HEK293T (cell line): ENCODE measurements around the gene GALNT18.

Experiments
- ARNT ChIP-seq: fragments of 450-650 bp; IDR thresholded peaks from 2 replicates; pipeline ENCODE4 v1.6.1; 2017; ENCODE audit warnings: mild to moderate bottlenecking
- CTBP1 ChIP-seq: fragments of 450-650 bp; IDR thresholded peaks from 2 replicates; pipeline ENCODE4 v1.6.1; 2016; ENCODE audit warnings: borderline replicate concordance
- ELF4 ChIP-seq: fragments of 450-650 bp; IDR thresholded peaks from 2 replicates; pipeline ENCODE4 v1.6.1; 2017; ENCODE audit warnings: antibody characterized with exemption
- FOXA1 ChIP-seq: fragments of 450-650 bp; IDR thresholded peaks from 2 replicates; pipeline ENCODE4 v1.6.1; 2016; ENCODE audit warnings: mild to moderate bottlenecking
- FOXK2 ChIP-seq: fragments of 450-650 bp; IDR thresholded peaks from 2 replicates; pipeline ENCODE4 v1.6.1; 2016; ENCODE audit warnings: mild to moderate bottlenecking
- FOXM1 ChIP-seq: fragments of 450-650 bp; IDR thresholded peaks from 2 replicates; pipeline ENCODE4 v1.6.1; 2017; ENCODE audit warnings: mild to moderate bottlenecking, borderline replicate concordance
- HDGF ChIP-seq: fragments of 450-650 bp; IDR thresholded peaks from 2 replicates; pipeline ENCODE4 v1.6.1; 2017; ENCODE audit warnings: antibody characterized with exemption, borderline replicate concordance
- L3MBTL2 ChIP-seq: fragments of 450-650 bp; conservative IDR thresholded peaks from 2 replicates; pipeline ENCODE4 v1.6.1; 2016; ENCODE audit warnings: mild to moderate bottlenecking
- LEF1 ChIP-seq: fragments of 450-650 bp; IDR thresholded peaks from 2 replicates; pipeline ENCODE4 v1.6.1; 2017; ENCODE audit warnings: mild to moderate bottlenecking, borderline replicate concordance
- SP1 ChIP-seq: fragments of 450-650 bp; IDR thresholded peaks from 2 replicates; pipeline ENCODE4 v1.6.1; 2017
- SUZ12 ChIP-seq: fragments of 450-650 bp; IDR thresholded peaks from 2 replicates; pipeline ENCODE4 v1.6.1; 2016; ENCODE audit warnings: mild to moderate bottlenecking
- TARDBP ChIP-seq: fragments of 450-650 bp; IDR thresholded peaks from 2 replicates; pipeline ENCODE4 v1.6.1; 2016
- ZNF384 ChIP-seq: fragments of 450-650 bp; IDR thresholded peaks from 2 replicates; pipeline ENCODE4 v1.6.1; 2016
- TF ChIP-seq, protein P1 (sequence below): fragments of 450-650 bp; IDR thresholded peaks from 2 replicates; pipeline ENCODE4 v1.6.1; 2016

DNA sequence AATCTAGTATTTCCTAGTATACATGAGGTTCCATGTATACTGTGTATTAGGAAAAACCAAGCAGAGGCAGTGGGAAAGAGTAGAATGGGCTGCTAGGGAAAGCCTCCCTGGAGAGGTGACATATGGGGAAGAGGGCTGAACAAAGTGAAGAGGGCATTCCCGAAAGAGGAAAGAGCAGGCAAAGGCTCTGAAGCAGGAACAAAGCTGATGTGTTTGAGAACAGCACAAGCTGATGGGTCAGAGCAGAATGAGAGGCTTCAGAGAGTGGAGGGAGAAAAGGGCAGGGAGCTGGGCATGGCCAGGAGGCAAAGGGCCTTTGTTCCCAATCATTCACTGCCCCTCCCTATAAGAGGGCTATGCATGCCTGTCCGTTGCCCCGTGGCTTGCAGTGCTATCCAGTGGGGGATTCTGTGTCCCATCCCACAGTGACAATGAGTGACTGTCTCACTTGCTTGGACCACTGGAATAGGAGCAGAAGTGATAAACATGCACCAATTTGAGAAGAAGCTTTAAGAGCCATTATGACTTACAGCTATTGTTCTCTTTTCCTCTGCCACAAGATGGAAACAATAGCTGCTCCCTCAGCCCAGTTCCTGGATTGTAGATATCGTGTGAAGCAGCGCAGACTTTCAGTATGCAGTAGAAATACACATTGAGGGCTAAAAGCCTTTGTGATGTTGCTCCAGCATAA is 39.6 kb downstream of the GALNT18 start:
- TF ChIP-seq ZNF384 (no peak), FOXM1 (no peak), CTBP1 (no peak), TARDBP (no peak), SP1 (no peak), ARNT (no peak), FOXK2 (no peak), HDGF (no peak), LEF1 (no peak), L3MBTL2 (no peak), ELF4 (no peak), SUZ12 (no peak), FOXA1 (no peak)
- TF ChIP-seq, protein P1, sequence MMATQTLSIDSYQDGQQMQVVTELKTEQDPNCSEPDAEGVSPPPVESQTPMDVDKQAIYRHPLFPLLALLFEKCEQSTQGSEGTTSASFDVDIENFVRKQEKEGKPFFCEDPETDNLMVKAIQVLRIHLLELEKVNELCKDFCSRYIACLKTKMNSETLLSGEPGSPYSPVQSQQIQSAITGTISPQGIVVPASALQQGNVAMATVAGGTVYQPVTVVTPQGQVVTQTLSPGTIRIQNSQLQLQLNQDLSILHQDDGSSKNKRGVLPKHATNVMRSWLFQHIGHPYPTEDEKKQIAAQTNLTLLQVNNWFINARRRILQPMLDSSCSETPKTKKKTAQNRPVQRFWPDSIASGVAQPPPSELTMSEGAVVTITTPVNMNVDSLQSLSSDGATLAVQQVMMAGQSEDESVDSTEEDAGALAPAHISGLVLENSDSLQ = no peak
